ENCODE results near the gene LRRC27.

The LRRC27 gene

DNA sequence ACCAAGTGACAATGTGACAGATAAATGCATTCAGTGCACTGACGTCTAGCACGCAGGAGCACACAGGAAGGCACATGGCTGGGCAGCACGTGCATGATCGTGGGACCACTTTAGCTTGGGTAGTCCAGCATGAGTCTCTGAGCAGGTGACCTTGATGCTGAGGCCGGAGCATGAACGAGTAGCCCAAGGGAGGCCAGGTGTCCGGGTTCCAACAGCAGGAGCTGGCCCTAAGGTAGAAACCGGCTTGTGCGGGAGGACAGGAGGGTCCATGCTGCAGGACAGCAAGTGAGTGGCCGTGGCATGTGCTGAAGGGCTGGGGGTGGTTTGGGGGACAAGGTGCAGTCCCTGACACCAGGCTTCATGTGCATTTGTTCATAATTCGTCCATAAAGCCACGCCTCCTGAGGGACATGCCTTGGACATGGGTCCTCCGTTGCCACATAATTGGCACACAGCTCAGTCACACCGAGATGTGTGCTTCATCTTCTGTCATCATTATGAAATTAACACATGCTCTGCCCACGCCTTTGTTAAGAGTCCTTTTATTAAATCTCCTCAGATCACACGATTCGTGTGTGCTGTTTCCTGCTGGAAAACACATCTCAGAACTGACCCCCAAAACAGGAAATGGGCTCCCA, 21.2 kb upstream of the LRRC27 start (continued):
- TF ChIP-seq, protein P1, sequence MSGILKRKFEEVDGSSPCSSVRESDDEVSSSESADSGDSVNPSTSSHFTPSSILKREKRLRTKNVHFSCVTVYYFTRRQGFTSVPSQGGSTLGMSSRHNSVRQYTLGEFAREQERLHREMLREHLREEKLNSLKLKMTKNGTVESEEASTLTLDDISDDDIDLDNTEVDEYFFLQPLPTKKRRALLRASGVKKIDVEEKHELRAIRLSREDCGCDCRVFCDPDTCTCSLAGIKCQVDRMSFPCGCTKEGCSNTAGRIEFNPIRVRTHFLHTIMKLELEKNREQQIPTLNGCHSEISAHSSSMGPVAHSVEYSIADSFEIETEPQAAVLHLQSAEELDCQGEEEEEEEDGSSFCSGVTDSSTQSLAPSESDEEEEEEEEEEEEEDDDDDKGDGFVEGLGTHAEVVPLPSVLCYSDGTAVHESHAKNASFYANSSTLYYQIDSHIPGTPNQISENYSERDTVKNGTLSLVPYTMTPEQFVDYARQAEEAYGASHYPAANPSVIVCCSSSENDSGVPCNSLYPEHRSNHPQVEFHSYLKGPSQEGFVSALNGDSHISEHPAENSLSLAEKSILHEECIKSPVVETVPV (CRISPR knock-in tag; IDR thresholded peaks at IDR 0.05) = no peak
- TF ChIP-seq RARB (CRISPR knock-in tag; IDR thresholded peaks at IDR 0.05) (no peak), ZNF565 (CRISPR knock-in tag; conservative IDR thresholded peaks at IDR 0.05; ENCODE audit: low read depth) (no peak), BACH2 (CRISPR knock-in tag; IDR thresholded peaks at IDR 0.05; ENCODE audit: borderline replicate concordance) (no peak), OSR1 (CRISPR knock-in tag; IDR thresholded peaks at IDR 0.05) (no peak)
- TF ChIP-seq, protein P2, sequence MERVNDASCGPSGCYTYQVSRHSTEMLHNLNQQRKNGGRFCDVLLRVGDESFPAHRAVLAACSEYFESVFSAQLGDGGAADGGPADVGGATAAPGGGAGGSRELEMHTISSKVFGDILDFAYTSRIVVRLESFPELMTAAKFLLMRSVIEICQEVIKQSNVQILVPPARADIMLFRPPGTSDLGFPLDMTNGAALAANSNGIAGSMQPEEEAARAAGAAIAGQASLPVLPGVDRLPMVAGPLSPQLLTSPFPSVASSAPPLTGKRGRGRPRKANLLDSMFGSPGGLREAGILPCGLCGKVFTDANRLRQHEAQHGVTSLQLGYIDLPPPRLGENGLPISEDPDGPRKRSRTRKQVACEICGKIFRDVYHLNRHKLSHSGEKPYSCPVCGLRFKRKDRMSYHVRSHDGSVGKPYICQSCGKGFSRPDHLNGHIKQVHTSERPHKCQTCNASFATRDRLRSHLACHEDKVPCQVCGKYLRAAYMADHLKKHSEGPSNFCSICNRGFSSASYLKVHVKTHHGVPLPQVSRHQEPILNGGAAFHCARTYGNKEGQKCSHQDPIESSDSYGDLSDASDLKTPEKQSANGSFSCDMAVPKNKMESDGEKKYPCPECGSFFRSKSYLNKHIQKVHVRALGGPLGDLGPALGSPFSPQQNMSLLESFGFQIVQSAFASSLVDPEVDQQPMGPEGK (CRISPR knock-in tag; IDR thresholded peaks at IDR 0.05; ENCODE audit: borderline replicate concordance) = no peak

DNA sequence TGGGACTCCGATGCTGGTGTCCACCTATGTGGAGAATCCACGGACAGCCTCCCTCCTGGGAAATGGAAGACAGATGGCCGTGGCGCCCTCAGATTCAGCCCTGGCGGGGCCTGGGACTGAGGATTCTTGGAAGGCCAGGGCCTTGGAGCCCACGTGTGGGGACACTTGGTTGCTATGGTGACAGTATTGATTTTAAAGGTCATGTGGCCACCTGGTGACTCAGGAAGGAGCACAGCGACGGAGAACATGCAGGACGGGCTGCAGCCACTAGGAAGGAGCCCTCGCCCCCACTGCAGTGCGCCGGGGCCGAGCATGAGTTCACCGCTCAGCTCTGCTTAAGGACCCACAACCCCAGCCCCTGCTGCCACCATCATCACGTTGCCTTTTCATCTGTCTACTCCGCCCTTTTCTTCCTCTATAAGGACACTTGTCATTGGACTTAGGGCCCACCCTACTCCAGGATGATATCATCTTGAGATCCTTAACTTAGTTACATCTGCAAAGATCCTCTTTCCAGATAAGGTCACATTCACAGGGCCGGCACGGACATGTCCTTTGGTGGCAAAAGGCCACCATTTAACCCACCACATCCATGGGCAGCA, 20.6 kb upstream of the LRRC27 start:
- TF ChIP-seq ZNF70 (CRISPR knock-in tag; IDR thresholded peaks at IDR 0.05) (no peak), GLIS3 (CRISPR knock-in tag; IDR thresholded peaks at IDR 0.05) (no peak), TCF4 (CRISPR knock-in tag; IDR thresholded peaks at IDR 0.05; ENCODE audit: borderline replicate concordance) (no peak), ARNTL (CRISPR knock-in tag; IDR thresholded peaks at IDR 0.05; ENCODE audit: borderline replicate concordance, low read depth) (no peak), ESRRG (CRISPR knock-in tag; IDR thresholded peaks at IDR 0.05) (no peak), CSDC2 (CRISPR knock-in tag; IDR thresholded peaks at IDR 0.05) (no peak), ZNF565 (CRISPR knock-in tag; conservative IDR thresholded peaks at IDR 0.05; ENCODE audit: low read depth) (no peak), TOX (CRISPR knock-in tag; IDR thresholded peaks at IDR 0.05; ENCODE audit: borderline replicate concordance) (no peak)
- TF ChIP-seq, protein P3, sequence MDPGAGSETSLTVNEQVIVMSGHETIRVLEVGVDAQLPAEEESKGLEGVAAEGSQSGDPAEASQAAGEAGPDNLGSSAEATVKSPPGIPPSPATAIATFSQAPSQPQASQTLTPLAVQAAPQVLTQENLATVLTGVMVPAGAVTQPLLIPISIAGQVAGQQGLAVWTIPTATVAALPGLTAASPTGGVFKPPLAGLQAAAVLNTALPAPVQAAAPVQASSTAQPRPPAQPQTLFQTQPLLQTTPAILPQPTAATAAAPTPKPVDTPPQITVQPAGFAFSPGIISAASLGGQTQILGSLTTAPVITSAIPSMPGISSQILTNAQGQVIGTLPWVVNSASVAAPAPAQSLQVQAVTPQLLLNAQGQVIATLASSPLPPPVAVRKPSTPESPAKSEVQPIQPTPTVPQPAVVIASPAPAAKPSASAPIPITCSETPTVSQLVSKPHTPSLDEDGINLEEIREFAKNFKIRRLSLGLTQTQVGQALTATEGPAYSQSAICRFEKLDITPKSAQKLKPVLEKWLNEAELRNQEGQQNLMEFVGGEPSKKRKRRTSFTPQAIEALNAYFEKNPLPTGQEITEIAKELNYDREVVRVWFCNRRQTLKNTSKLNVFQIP (CRISPR knock-in tag; IDR thresholded peaks at IDR 0.05; ENCODE audit: borderline replicate concordance, low read depth) = no peak
- TF ChIP-seq, protein P4, sequence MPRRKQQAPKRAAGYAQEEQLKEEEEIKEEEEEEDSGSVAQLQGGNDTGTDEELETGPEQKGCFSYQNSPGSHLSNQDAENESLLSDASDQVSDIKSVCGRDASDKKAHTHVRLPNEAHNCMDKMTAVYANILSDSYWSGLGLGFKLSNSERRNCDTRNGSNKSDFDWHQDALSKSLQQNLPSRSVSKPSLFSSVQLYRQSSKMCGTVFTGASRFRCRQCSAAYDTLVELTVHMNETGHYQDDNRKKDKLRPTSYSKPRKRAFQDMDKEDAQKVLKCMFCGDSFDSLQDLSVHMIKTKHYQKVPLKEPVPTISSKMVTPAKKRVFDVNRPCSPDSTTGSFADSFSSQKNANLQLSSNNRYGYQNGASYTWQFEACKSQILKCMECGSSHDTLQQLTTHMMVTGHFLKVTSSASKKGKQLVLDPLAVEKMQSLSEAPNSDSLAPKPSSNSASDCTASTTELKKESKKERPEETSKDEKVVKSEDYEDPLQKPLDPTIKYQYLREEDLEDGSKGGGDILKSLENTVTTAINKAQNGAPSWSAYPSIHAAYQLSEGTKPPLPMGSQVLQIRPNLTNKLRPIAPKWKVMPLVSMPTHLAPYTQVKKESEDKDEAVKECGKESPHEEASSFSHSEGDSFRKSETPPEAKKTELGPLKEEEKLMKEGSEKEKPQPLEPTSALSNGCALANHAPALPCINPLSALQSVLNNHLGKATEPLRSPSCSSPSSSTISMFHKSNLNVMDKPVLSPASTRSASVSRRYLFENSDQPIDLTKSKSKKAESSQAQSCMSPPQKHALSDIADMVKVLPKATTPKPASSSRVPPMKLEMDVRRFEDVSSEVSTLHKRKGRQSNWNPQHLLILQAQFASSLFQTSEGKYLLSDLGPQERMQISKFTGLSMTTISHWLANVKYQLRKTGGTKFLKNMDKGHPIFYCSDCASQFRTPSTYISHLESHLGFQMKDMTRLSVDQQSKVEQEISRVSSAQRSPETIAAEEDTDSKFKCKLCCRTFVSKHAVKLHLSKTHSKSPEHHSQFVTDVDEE (CRISPR knock-in tag; IDR thresholded peaks at IDR 0.05) = no peak
- TF ChIP-seq, protein P1 (CRISPR knock-in tag; IDR thresholded peaks at IDR 0.05) = no peak
- ATAC-seq = no peak

DNA sequence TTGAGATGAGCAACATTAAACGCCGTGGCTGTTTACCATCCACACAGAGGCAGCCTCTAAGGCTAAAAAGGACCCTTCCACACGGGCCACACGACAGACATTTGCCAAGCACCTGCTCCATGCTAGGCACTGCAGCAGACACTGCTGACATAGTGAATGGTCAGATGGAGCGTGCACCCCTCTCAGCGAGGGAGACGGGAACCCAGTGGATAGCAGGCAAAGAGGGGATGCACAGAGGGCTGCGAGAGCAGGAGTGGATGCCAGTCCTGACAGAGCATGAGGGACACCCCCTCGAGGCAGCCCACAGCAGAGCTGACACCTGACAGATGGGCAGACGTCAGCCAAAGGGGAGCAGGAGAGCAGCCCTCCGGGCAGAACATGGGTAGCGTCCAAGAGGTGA, 18.7 kb upstream of the LRRC27 start:
- ATAC-seq = no peak
- TF ChIP-seq ZNF70 (CRISPR knock-in tag; IDR thresholded peaks at IDR 0.05) (no peak), TCF4 (CRISPR knock-in tag; IDR thresholded peaks at IDR 0.05; ENCODE audit: borderline replicate concordance) (no peak), OSR1 (CRISPR knock-in tag; IDR thresholded peaks at IDR 0.05) (no peak), ESRRG (CRISPR knock-in tag; IDR thresholded peaks at IDR 0.05) (no peak), ZFP30 (CRISPR knock-in tag; IDR thresholded peaks at IDR 0.05) (no peak), TOX (CRISPR knock-in tag; IDR thresholded peaks at IDR 0.05; ENCODE audit: borderline replicate concordance) (no peak), PPARA (CRISPR knock-in tag; IDR thresholded peaks at IDR 0.05; ENCODE audit: borderline replicate concordance) (no peak), RARB (CRISPR knock-in tag; IDR thresholded peaks at IDR 0.05) (no peak), ISL1 (CRISPR knock-in tag; IDR thresholded peaks at IDR 0.05) (no peak), GLIS3 (CRISPR knock-in tag; IDR thresholded peaks at IDR 0.05) (no peak), SNAI2 (CRISPR knock-in tag; IDR thresholded peaks at IDR 0.05) (no peak)
- TF ChIP-seq, protein P1 (CRISPR knock-in tag; IDR thresholded peaks at IDR 0.05) = no peak
- TF ChIP-seq, protein P3 (CRISPR knock-in tag; IDR thresholded peaks at IDR 0.05; ENCODE audit: borderline replicate concordance, low read depth) = no peak
- TF ChIP-seq, protein P4 (CRISPR knock-in tag; IDR thresholded peaks at IDR 0.05) = no peak
